ENCODE data around the gene ABCD1.
"Not testable (repeated sequence)": the region's sequence is repeated elsewhere in the genome, so short reads cannot be mapped to it uniquely, and the experiment has no call there.

ABCD1 gene

GRCh38 chrX:153709726-153710674, 14.7 kb upstream of the ABCD1 start:
- DNase-seq (ENCODE audit: low read depth in 2 of 2, low spot score in 1 of 2), result no peak

GRCh38 chrX:153714256-153714655, 10.4 kb upstream of the ABCD1 start:
- DNase-seq (ENCODE audit: low read depth in 2 of 2, low spot score in 1 of 2), result no peak

GRCh38 chrX:153717445-153717844, 7.2 kb upstream of the ABCD1 start:
- DNase-seq (ENCODE audit: low read depth in 2 of 2, low spot score in 1 of 2), result no peak

- DNase-seq (ENCODE audit: low read depth in 2 of 2, low spot score in 1 of 2), result no peak
Observed at GRCh38 chrX:153719238-153719637, 5.4 kb upstream of the ABCD1 start.

- no peak for DNase-seq (ENCODE audit: low read depth in 2 of 2, low spot score in 1 of 2)
Observed at GRCh38 chrX:153719701-153720100, 5.0 kb upstream of the ABCD1 start.

- DNase-seq (ENCODE audit: low read depth in 2 of 2, low spot score in 1 of 2), result no peak
Observed at GRCh38 chrX:153722704-153723350, 1.8 kb upstream of the ABCD1 start.

- peak in 1 of 2 donors; percentile 24 for DNase-seq (ENCODE audit: low read depth in 2 of 2, low spot score in 1 of 2)
Observed at GRCh38 chrX:153723351-153724251, 1.1 kb upstream of the ABCD1 start.

- DNase-seq (ENCODE audit: low read depth in 2 of 2, low spot score in 1 of 2), result no peak
Observed at GRCh38 chrX:153725039-153725831, 579 bp downstream of the ABCD1 start.

GRCh38 chrX:153725832-153726285, 1.2 kb downstream of the ABCD1 start:
- no peak for DNase-seq (ENCODE audit: low read depth in 2 of 2, low spot score in 1 of 2)

GRCh38 chrX:153726286-153727122, 1.8 kb downstream of the ABCD1 start:
- DNase-seq (ENCODE audit: low read depth in 2 of 2, low spot score in 1 of 2), result no peak

- DNase-seq (ENCODE audit: low read depth in 2 of 2, low spot score in 1 of 2), result no peak
Observed at GRCh38 chrX:153727123-153727931, 2.7 kb downstream of the ABCD1 start.

GRCh38 chrX:153728095-153728494, 3.4 kb downstream of the ABCD1 start:
- DNase-seq (ENCODE audit: low read depth in 2 of 2, low spot score in 1 of 2), result no peak

- DNase-seq (ENCODE audit: low read depth in 2 of 2, low spot score in 1 of 2), result no peak
Observed at GRCh38 chrX:153728951-153729631, 4.4 kb downstream of the ABCD1 start.

- not testable (repeated sequence) for DNase-seq (ENCODE audit: low read depth in 2 of 2, low spot score in 1 of 2)
Observed at GRCh38 chrX:153730115-153730514, 5.5 kb downstream of the ABCD1 start.

- no peak for DNase-seq (ENCODE audit: low read depth in 2 of 2, low spot score in 1 of 2)
Observed at GRCh38 chrX:153731117-153731844, 6.6 kb downstream of the ABCD1 start.

- no peak for DNase-seq (ENCODE audit: low read depth in 2 of 2, low spot score in 1 of 2)
Observed at GRCh38 chrX:153731845-153732215, 7.2 kb downstream of the ABCD1 start.

GRCh38 chrX:153732401-153732800, 7.7 kb downstream of the ABCD1 start:
- no peak for DNase-seq (ENCODE audit: low read depth in 2 of 2, low spot score in 1 of 2)
